HG02571 (cell line): ENCODE measurements around the gene OGDH.
"Not testable (repeated sequence)": the region's sequence is repeated elsewhere in the genome, so short reads cannot be mapped to it uniquely, and the experiment has no call there.

Experiments used
- ATAC-seq: cut with Tn5 transposase; IDR thresholded peaks from one replicate; pipeline ENCODE4 v1.9.1; 2021; ENCODE audit warnings: mild to moderate bottlenecking, moderate library complexity; ENCODE audit not compliant: unreplicated experiment

Gene OGDH

GRCh38 chr7:44580945-44581878, 25.2 kb upstream of the OGDH start:
- peak; percentile 42 for ATAC-seq

- peak; percentile 83 for ATAC-seq
Measured at GRCh38 chr7:44581879-44582603, 24.4 kb upstream of the OGDH start, which contains the start of gene TMED4. TSS of gene TMED4 (minus strand) at chr7:44582231. CDS start at chr7:44582206, 25 bp downstream.

GRCh38 chr7:44583146-44583865, 23.1 kb upstream of the OGDH start:
- no peak for ATAC-seq

- no peak for ATAC-seq
Measured at GRCh38 chr7:44587843-44588711, 18.4 kb upstream of the OGDH start.

GRCh38 chr7:44590910-44591309, 15.5 kb upstream of the OGDH start:
- no peak for ATAC-seq

- no peak for ATAC-seq
Measured at GRCh38 chr7:44595934-44596635, 10.3 kb upstream of the OGDH start.

GRCh38 chr7:44597181-44597580, 9.2 kb upstream of the OGDH start:
- ATAC-seq = not testable (repeated sequence)

GRCh38 chr7:44599222-44599621, 7.2 kb upstream of the OGDH start:
- ATAC-seq = no peak

- no peak for ATAC-seq
Measured at GRCh38 chr7:44602576-44602910, 3.9 kb upstream of the OGDH start.

GRCh38 chr7:44603193-44603592, 3.2 kb upstream of the OGDH start:
- ATAC-seq = no peak

- no peak for ATAC-seq
Measured at GRCh38 chr7:44604941-44605340, 1.5 kb upstream of the OGDH start.

GRCh38 chr7:44607141-44608068, 978 bp downstream of the OGDH start:
- ATAC-seq = no peak

- ATAC-seq = no peak
Measured at GRCh38 chr7:44608916-44609648, 2.7 kb downstream of the OGDH start.

- no peak for ATAC-seq
Measured at GRCh38 chr7:44609829-44610228, 3.4 kb downstream of the OGDH start.

- ATAC-seq = no peak
Measured at GRCh38 chr7:44615149-44615611, 8.8 kb downstream of the OGDH start.

- no peak for ATAC-seq
Measured at GRCh38 chr7:44615793-44616192, 9.4 kb downstream of the OGDH start.

GRCh38 chr7:44616545-44616944, 10.1 kb downstream of the OGDH start:
- no peak for ATAC-seq
